IMR-90 (cell line): ENCODE measurements around the gene SMIM36. TPM values are rescaled to one million over a fixed set of nuclear protein-coding genes. Genes with fewer than 3 reads are reported as not detected.

Source experiments
- ATAC-seq: fragments of 200-7000 bp; cut with Tn5 transposase; 2 replicates; pipeline ENCODE4 v1.9.1; 2020; ENCODE audit warnings: low read depth, mild to moderate bottlenecking, moderate library complexity
- BruUV-seq: library from RNA; stranded (reverse); fragments of 400-500 nt; replicated peaks from 2 replicates; lab custom pipeline; 2021; lab: Mats Ljungman, UMichigan
- CTCF ChIA-PET: fragments of 300-600 bp; formaldehyde crosslinking; extraction: SDS; loops from one replicate; lab custom pipeline; 2021; ENCODE audit warnings: antibody characterized with exemption; lab: Yijun Ruan, JAX
- POLR2A ChIA-PET: fragments of 300-600 bp; sonication (Branson Sonifier 250); formaldehyde crosslinking; loops from one replicate; lab custom pipeline; 2022; ENCODE audit warnings: antibody characterized with exemption; ENCODE audit not compliant: unreplicated experiment; lab: Charles Lee
- DNase-seq: peaks from one replicate; pipeline ENCODE4 v3.0.0; 2013
- H2AFZ ChIP-seq: replicated peaks from 2 replicates; pipeline ENCODE3; 2013; ENCODE audit warnings: low read length, mild to moderate bottlenecking; ENCODE audit not compliant: poor library complexity
- H2AK5ac ChIP-seq: 2 replicates; pipeline ENCODE4 v1.6.1; 2013; ENCODE audit warnings: low read depth, low read length, inconsistent platforms
- H2AK9ac ChIP-seq: replicated peaks from 2 replicates; pipeline ENCODE3; 2013; ENCODE audit warnings: mild to moderate bottlenecking, low read depth, low read length, moderate library complexity; ENCODE audit not compliant: poor library complexity
- H2BK120ac ChIP-seq: 2 replicates; pipeline ENCODE4 v1.6.1; 2013; ENCODE audit warnings: low read depth, low read length, inconsistent platforms
- H2BK15ac ChIP-seq: 3 replicates; pipeline ENCODE4 v1.6.1; 2013; ENCODE audit warnings: low read depth, low read length, inconsistent platforms
- H2BK20ac ChIP-seq: 2 replicates; pipeline ENCODE4 v1.6.1; 2013; ENCODE audit warnings: low read depth, mild to moderate bottlenecking, inconsistent platforms, low read length, moderate library complexity
- H2BK5ac ChIP-seq: 2 replicates; pipeline ENCODE4 v1.6.1; 2013; ENCODE audit warnings: mild to moderate bottlenecking, low read depth, low read length, inconsistent platforms; ENCODE audit not compliant: poor library complexity, severe bottlenecking
- H3K14ac ChIP-seq: replicated peaks from 2 replicates; pipeline ENCODE4 v1.6.1; 2013; ENCODE audit warnings: low read depth, low read length, inconsistent platforms
- H3K18ac ChIP-seq: 2 replicates; pipeline ENCODE4 v1.6.1; 2013; ENCODE audit warnings: low read depth, low read length, control low read depth
- H3K23ac ChIP-seq: 2 replicates; pipeline ENCODE4 v1.6.1; 2013; ENCODE audit warnings: low read depth, low read length, inconsistent platforms
- H3K27ac ChIP-seq: 2 replicates; pipeline ENCODE4 v1.5.1; 2013; ENCODE audit warnings: mild to moderate bottlenecking, control low read depth, low read length; ENCODE audit not compliant: insufficient read depth
- H3K27me3 ChIP-seq: 2 replicates; pipeline ENCODE4 v1.6.1; 2013; ENCODE audit warnings: low read length; ENCODE audit not compliant: control insufficient read depth, insufficient read depth
- H3K36me3 ChIP-seq: 2 replicates; pipeline ENCODE4 v1.6.1; 2013; ENCODE audit warnings: low read length, mixed read lengths; ENCODE audit not compliant: control insufficient read depth, insufficient read depth
- H3K4ac ChIP-seq: 2 replicates; pipeline ENCODE4 v1.6.1; 2013; ENCODE audit warnings: low read depth, low read length, inconsistent platforms
- H3K4me1 ChIP-seq: 2 replicates; pipeline ENCODE4 v1.6.1; 2013; ENCODE audit warnings: low read length, mixed read lengths; ENCODE audit not compliant: control insufficient read depth, insufficient read depth
- H3K4me2 ChIP-seq: 2 replicates; pipeline ENCODE4 v1.6.1; 2013; ENCODE audit warnings: low read depth, mild to moderate bottlenecking, control low read depth, low read length, moderate library complexity
- H3K4me3 ChIP-seq: 2 replicates; pipeline ENCODE4 v1.5.1; 2013; ENCODE audit warnings: low read depth, mild to moderate bottlenecking, control low read depth, low read length, moderate library complexity; ENCODE audit not compliant: insufficient read depth
- H3K56ac ChIP-seq: 2 replicates; pipeline ENCODE4 v1.6.1; 2013; ENCODE audit warnings: low read length, inconsistent platforms; ENCODE audit not compliant: insufficient read depth; ENCODE audit errors: extremely low read depth
- H3K79me1 ChIP-seq, 2 experiments: 2 replicates each; pipeline ENCODE4 v1.6.1; 2013; ENCODE audit warnings: low read length in 2 of 2, inconsistent platforms in 1 of 2, low read depth in 1 of 2
- H3K9ac ChIP-seq: 2 replicates; pipeline ENCODE4 v1.6.1; 2013; ENCODE audit warnings: low read depth, low read length, control low read depth
- H3K9me1 ChIP-seq: 2 replicates; pipeline ENCODE4 v1.6.1; 2013; ENCODE audit warnings: low read length, inconsistent platforms; ENCODE audit not compliant: insufficient read depth
- H3K9me3 ChIP-seq: 2 replicates; pipeline ENCODE4 v1.6.1; 2013; ENCODE audit warnings: low read length; ENCODE audit not compliant: control insufficient read depth, insufficient read depth
- H4K20me1 ChIP-seq: 2 replicates; pipeline ENCODE4 v1.6.1; 2013; ENCODE audit warnings: low read length, inconsistent platforms; ENCODE audit not compliant: insufficient read depth
- H4K5ac ChIP-seq: 2 replicates; pipeline ENCODE4 v1.6.1; 2013; ENCODE audit warnings: mild to moderate bottlenecking, low read depth, low read length, control low read depth
- H4K8ac ChIP-seq, 2 experiments: 2 replicates each; pipeline ENCODE4 v1.6.1; 2013; ENCODE audit warnings: low read depth in 2 of 2, low read length in 2 of 2, control low read depth in 1 of 2, inconsistent platforms in 1 of 2
- H4K91ac ChIP-seq: 2 replicates; pipeline ENCODE4 v1.6.1; 2013; ENCODE audit warnings: low read depth, low read length, inconsistent platforms; ENCODE audit not compliant: insufficient read depth
- BHLHE40 ChIP-seq: fragments of 150-350 bp; IDR thresholded peaks from 2 replicates; pipeline ENCODE4 v1.6.1; 2016; ENCODE audit warnings: mild to moderate bottlenecking, low read depth, low read length
- ELK1 ChIP-seq: fragments of 150-350 bp; IDR thresholded peaks from 2 replicates; pipeline ENCODE4 v1.6.1; 2016; ENCODE audit warnings: low read depth, mild to moderate bottlenecking, low read length, moderate library complexity, borderline replicate concordance
- FOS ChIP-seq: fragments of 150-350 bp; IDR thresholded peaks from 2 replicates; pipeline ENCODE4 v1.6.1; 2016; ENCODE audit warnings: low read depth, low read length
- MXI1 ChIP-seq: IDR thresholded peaks from 2 replicates; pipeline ENCODE4 v1.6.1; 2012; ENCODE audit warnings: low read depth, mild to moderate bottlenecking, low read length, moderate library complexity, borderline replicate concordance
- NFE2L2 ChIP-seq: fragments of 150-350 bp; IDR thresholded peaks from 2 replicates; pipeline ENCODE4 v1.6.1; 2016; ENCODE audit warnings: low read depth, mild to moderate bottlenecking, low read length
- RAD21 ChIP-seq: IDR thresholded peaks from 2 replicates; pipeline ENCODE4 v1.6.1; 2012; ENCODE audit warnings: low read length, improper control_type of control experiment
- USF2 ChIP-seq: fragments of 150-350 bp; IDR thresholded peaks from 2 replicates; pipeline ENCODE4 v1.6.1; 2017; ENCODE audit warnings: mild to moderate bottlenecking, antibody characterized with exemption, low read length, low read depth
- WGBS, 2 experiments: methylation state at CpG; one replicate each; pipeline versions ENCODE4 v1.1.5 to v1.1.7; 2013; ENCODE audit warnings: missing lambda C conversion rate in 2 of 2; ENCODE audit not compliant: insufficient read length in 1 of 2; ENCODE audit errors: extremely low coverage in 2 of 2; 5-methylcytosine and 5-hydroxymethylcytosine counted together
- dilution Hi-C: fragments of 300-500 bp; cut with HindIII; formaldehyde crosslinking; loops from one replicate; pipeline ENCODE4 v1.14.3; 2018; ENCODE audit warnings: low sequenced_read_pairs; ENCODE audit not compliant: unreplicated experiment
- in situ Hi-C: fragments of 300-500 bp; cut with MboI; formaldehyde crosslinking; loops from 3 replicates; pipeline ENCODE4 v1.14.3; 2019; ENCODE audit warnings: low sequenced_read_pairs, inconsistent platforms, mixed read lengths
- intact Hi-C: fragments of 100-400 bp; cut with micrococcal nuclease; formaldehyde crosslinking; loops from 2 replicates; pipeline ENCODE4 v1.10.0; 2022
- polyA plus RNA-seq, 3 experiments: library from polyadenylated mRNA; depleted of rRNA; stranded (reverse); fragments of >200 nt; gene quantifications; 2 replicates each; pipeline ENCODE4 v1.2.3, GENCODE V29; 2012; ENCODE audit warnings: low replicate concordance in 1 of 3
- total RNA-seq: library from RNA; depleted of rRNA; stranded (reverse); fragments of >200 nt; gene quantifications from 2 replicates; pipeline ENCODE4 v1.2.3, GENCODE V29; 2012

SMIM36 gene
- total and polyA plus RNA-seq, 2 of the 4 experiments (the other 2 are of a cell fraction): not detected

- Histone ChIP-seq H3K9ac (no peak overlapping the region), H4K91ac (no peak overlapping the region), H2BK15ac (no peak overlapping the region), H4K5ac (no peak overlapping the region), H3K9me3 (no peaks in the 10 kb centered on the region), H2AFZ (no peak overlapping the region), H3K27ac (no peak overlapping the region), H2AK9ac (no peak overlapping the region), H4K8ac (no peak overlapping the region), H3K4ac (no peak overlapping the region), H3K56ac (no peak overlapping the region), H3K27me3 (no peaks in the 10 kb centered on the region; the same call in 1 of the 2 replicates), H2BK20ac (no peak overlapping the region), H3K4me1 (peaks cover 2% of the 10 kb centered on the region; the same call in 1 of the 2 replicates), H3K14ac (no peak overlapping the region), H3K23ac (no peak overlapping the region), H4K20me1 (no peaks in the 10 kb centered on the region), H2BK120ac (no peak overlapping the region), H3K4me2 (no peak overlapping the region), H3K79me1 (no peaks in the 10 kb centered on the region), H3K4me3 (no peak overlapping the region), H3K18ac (no peak overlapping the region), H2BK5ac (no peak overlapping the region), H3K36me3 (no peaks in the 10 kb centered on the region), H2AK5ac (no peak overlapping the region), H3K9me1 (no peaks in the 10 kb centered on the region)
- dilution Hi-C loops: no loop called here
- intact Hi-C loops: no loop called here
- in situ Hi-C loops: no loop called here
- WGBS, 2 experiments: no CpG with 5 or more reads among the region's 1 CpG
- DNase-seq: no peak
- ChIA-PET POLR2A (no interaction called here), CTCF (interaction anchor here (1.0 to 2.6 kb wide), 2 partner anchors 69 to 186 kb away, joined by 3 to 16 read pairs; no protein-coding TSS in a partner anchor)
- BruUV-seq: no TSS peak
- no peak for ATAC-seq
- no peak for TF ChIP-seq USF2
- TF ChIP-seq MXI1: no peak
- TF ChIP-seq ELK1: no peak
- no peak for TF ChIP-seq BHLHE40
- no peak for TF ChIP-seq NFE2L2
- no peak for TF ChIP-seq FOS
- TF ChIP-seq RAD21: no peak
Measured at GRCh38 chr17:55532670-55533069, 21.4 kb upstream of the SMIM36 start.
